ENCODE results near the gene FHL3. TPM values are rescaled to one million over a fixed set of nuclear protein-coding genes. Genes with fewer than 3 reads are reported as not detected.

Gene FHL3
- total and polyA plus RNA-seq, 2 of the 4 experiments (the other 2 are of a cell fraction): 11.5 to 27.1 TPM

DNA sequence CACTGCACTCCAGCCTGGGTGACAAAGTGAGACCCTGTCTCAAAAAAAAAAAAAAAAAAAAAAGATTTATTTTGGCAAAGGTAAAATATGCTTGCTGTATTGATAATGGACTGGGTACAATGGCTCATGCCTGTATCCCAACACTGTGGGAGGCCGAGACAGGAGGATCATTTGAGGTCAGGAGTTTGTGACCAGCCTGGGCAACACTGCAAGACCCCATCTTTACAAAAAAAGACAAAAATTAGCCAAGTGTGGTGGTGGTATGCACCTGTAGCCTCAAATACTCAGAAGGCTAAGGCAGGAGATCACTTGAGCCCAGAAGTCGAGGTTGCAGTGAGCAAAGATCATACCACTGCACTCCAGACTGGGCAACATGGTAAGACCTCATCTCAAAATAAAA is 21.8 kb downstream of the FHL3 start:
- ATAC-seq (ENCODE audit: low read depth) (no peak), DNase-seq (no peak)
- no peaks in the 10 kb centered on the region for H3K27me3 ChIP-seq (ENCODE audit: control insufficient read depth, insufficient read depth, low read length)
- no peak overlapping the region for H3K4ac ChIP-seq (ENCODE audit: low read depth, low read length)
- no peak for TF ChIP-seq BHLHE40 (IDR thresholded peaks at IDR 0.05; ENCODE audit: low read depth, low read length)
- TF ChIP-seq, protein P1, sequence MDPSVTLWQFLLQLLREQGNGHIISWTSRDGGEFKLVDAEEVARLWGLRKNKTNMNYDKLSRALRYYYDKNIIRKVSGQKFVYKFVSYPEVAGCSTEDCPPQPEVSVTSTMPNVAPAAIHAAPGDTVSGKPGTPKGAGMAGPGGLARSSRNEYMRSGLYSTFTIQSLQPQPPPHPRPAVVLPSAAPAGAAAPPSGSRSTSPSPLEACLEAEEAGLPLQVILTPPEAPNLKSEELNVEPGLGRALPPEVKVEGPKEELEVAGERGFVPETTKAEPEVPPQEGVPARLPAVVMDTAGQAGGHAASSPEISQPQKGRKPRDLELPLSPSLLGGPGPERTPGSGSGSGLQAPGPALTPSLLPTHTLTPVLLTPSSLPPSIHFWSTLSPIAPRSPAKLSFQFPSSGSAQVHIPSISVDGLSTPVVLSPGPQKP (IDR thresholded peaks at IDR 0.05; ENCODE audit: borderline replicate concordance, low read depth, low read length): no peak
- TF ChIP-seq MAFK (IDR thresholded peaks at IDR 0.05; ENCODE audit: low read depth, low read length): no peak
- TF ChIP-seq MXI1 (IDR thresholded peaks at IDR 0.05; ENCODE audit: borderline replicate concordance, low read depth, low read length): no peak
- no peak overlapping the region for H3K27ac ChIP-seq (ENCODE audit: insufficient read depth, low read length)
- no peak overlapping the region for H2AFZ ChIP-seq (replicated peaks; ENCODE audit: low read length, poor library complexity)
- no peak overlapping the region for H3K23ac ChIP-seq (ENCODE audit: low read depth, low read length)
- H3K9ac ChIP-seq (ENCODE audit: low read depth, low read length): no peak overlapping the region
- intact Hi-C loops (cut with micrococcal nuclease) (no loop called here), in situ Hi-C loops (cut with MboI; ENCODE audit: low sequenced_read_pairs) (loop anchor here (5.0 kb wide), 1 partner anchor 116 kb away; no protein-coding TSS in a partner anchor), dilution Hi-C loops (cut with HindIII; ENCODE audit: low sequenced_read_pairs, unreplicated experiment) (no loop called here)
- H2BK5ac ChIP-seq (ENCODE audit: low read depth, low read length, poor library complexity, severe bottlenecking): no peak overlapping the region
- no peak overlapping the region for H3K18ac ChIP-seq (ENCODE audit: low read depth, low read length)
- no peak overlapping the region for H4K91ac ChIP-seq (ENCODE audit: insufficient read depth, low read depth, low read length)
- H4K8ac ChIP-seq (ENCODE audit: low read depth in 2 of 2, low read length in 2 of 2): no peak overlapping the region
- H2BK120ac ChIP-seq (ENCODE audit: low read depth, low read length): no peak overlapping the region
- H2BK20ac ChIP-seq (ENCODE audit: low read depth, low read length): no peak overlapping the region
- no CpG with 5 or more reads among the region's 2 CpGs for WGBS, 2 experiments (ENCODE audit: extremely low coverage in 2 of 2, insufficient read length in 1 of 2)
- no peak overlapping the region for H3K56ac ChIP-seq (ENCODE audit: extremely low read depth, insufficient read depth, low read length)
- H3K4me3 ChIP-seq (ENCODE audit: insufficient read depth, low read depth, low read length): no peak overlapping the region
- H3K9me3 ChIP-seq (ENCODE audit: control insufficient read depth, insufficient read depth, low read length): no peaks in the 10 kb centered on the region
- ChIA-PET CTCF (interaction anchor here (0.7 kb wide), 1 partner anchor 469 kb away, joined by 5 read pairs; no protein-coding TSS in a partner anchor), POLR2A (ENCODE audit: unreplicated experiment) (no interaction called here)
- H3K4me1 ChIP-seq (ENCODE audit: control insufficient read depth, insufficient read depth, low read length): no peaks in the 10 kb centered on the region
- no peak overlapping the region for H3K14ac ChIP-seq (replicated peaks; ENCODE audit: low read depth, low read length)
- no TSS peak for BruUV-seq (replicated peaks)
- peaks cover 46% of the 10 kb centered on the region for H3K36me3 ChIP-seq (ENCODE audit: control insufficient read depth, insufficient read depth, low read length)
- peaks cover 14 to 21% of the 10 kb centered on the region in 2 experiments; a peak in 3 of 4 replicates for H3K79me1 ChIP-seq (ENCODE audit: low read depth in 1 of 2, low read length in 2 of 2)
- no peak overlapping the region for H4K5ac ChIP-seq (ENCODE audit: low read depth, low read length)
- H2AK5ac ChIP-seq (ENCODE audit: low read depth, low read length): no peak overlapping the region
- no peak overlapping the region for H3K4me2 ChIP-seq (ENCODE audit: low read depth, low read length)
- no peaks in the 10 kb centered on the region for H4K20me1 ChIP-seq (ENCODE audit: insufficient read depth, low read length)
- H3K9me1 ChIP-seq (ENCODE audit: insufficient read depth, low read length): no peaks in the 10 kb centered on the region
- no peak overlapping the region for H2BK15ac ChIP-seq (ENCODE audit: low read depth, low read length)
- no peak overlapping the region for H2AK9ac ChIP-seq (replicated peaks; ENCODE audit: low read depth, low read length, poor library complexity)

Measured in IMR-90 (cell line).